K562 (cell line): ENCODE data around the gene TLCD1. TPM values are rescaled to one million over a fixed set of nuclear protein-coding genes. Genes with fewer than 3 reads are reported as not detected.
A peak's percentile ranks its signal among the peaks of the same experiment; 100 is the strongest.

ENCODE experiments used
- ATAC-seq: fragments of 200-7000 bp; cut with Tn5 transposase; 3 replicates; pipeline ENCODE4 v1.9.1; 2020; ENCODE audit warnings: moderate library complexity
- BruUV-seq: library from RNA; stranded (reverse); fragments of 400-500 nt; replicated peaks from 2 replicates; lab custom pipeline; 2021; lab: Mats Ljungman, UMichigan
- CTCF ChIA-PET: fragments of 300-600 bp; formaldehyde crosslinking; extraction: SDS; loops from one replicate; lab custom pipeline; 2021; ENCODE audit warnings: low intra/inter-chr PET ratio; lab: Yijun Ruan, JAX
- POLR2A ChIA-PET: fragments of 300-600, 350-650 bp; sonication (Branson Sonifier 250); formaldehyde crosslinking; extraction: SDS; loops from one replicate; lab custom pipeline; 2021; ENCODE audit warnings: antibody characterized with exemption, inconsistent platforms; lab: Yijun Ruan, JAX
- DNase-seq, 4 experiments: peaks; one replicate each; pipeline versions ENCODE4 v3.0.0 to v3.0.0-alpha.2; 2011 to 2018; ENCODE audit warnings: low spot score in 3 of 4, mixed read lengths in 3 of 4; ENCODE audit errors: extremely low read depth in 1 of 4
- FAIRE-seq: peaks from 2 replicates; lab custom pipeline; 2011; peaks lifted over from hg19 to GRCh38; lab: Jason Lieb, UNC
- H2AFZ ChIP-seq: 2 replicates; pipeline ENCODE4 v1.6.0; 2011; ENCODE audit warnings: low read depth, low read length, control low read depth, inconsistent platforms
- H3K27ac ChIP-seq: fragments of 200-600 bp; 3 replicates; pipeline ENCODE4 v1.8.0; 2011; ENCODE audit warnings: low read depth, mild to moderate bottlenecking, control low read depth, inconsistent platforms, low read length, moderate library complexity, mixed read lengths; ENCODE audit errors: extremely low read depth
- H3K27me3 ChIP-seq, 2 experiments: fragments of 300-600 bp in 1 of 2; 2 replicates in 1 of 2; 3 replicates in 1 of 2; pipeline versions ENCODE4 v1.6.0 to v1.8.0; 2011; ENCODE audit warnings: inconsistent platforms in 2 of 2, low read length in 2 of 2, mild to moderate bottlenecking in 1 of 2, mixed read lengths in 1 of 2, moderate library complexity in 1 of 2; ENCODE audit not compliant: control insufficient read depth in 2 of 2, insufficient read depth in 2 of 2
- H3K36me3 ChIP-seq: fragments of 300-600 bp; 3 replicates; pipeline ENCODE4 v1.8.0; 2011; ENCODE audit warnings: mild to moderate bottlenecking, low read length, inconsistent platforms; ENCODE audit not compliant: control insufficient read depth, insufficient read depth
- H3K4me1 ChIP-seq, 2 experiments: fragments of 200-600 bp in 1 of 2; replicated peaks in 1 of 2; 2 replicates in 1 of 2; 3 replicates in 1 of 2; pipeline versions ENCODE4 v1.5.1 to v1.8.0; 2011; ENCODE audit warnings: inconsistent platforms in 2 of 2, low read length in 2 of 2, mild to moderate bottlenecking in 1 of 2, mixed read lengths in 1 of 2, moderate library complexity in 1 of 2; ENCODE audit not compliant: control insufficient read depth in 2 of 2, insufficient read depth in 2 of 2
- H3K4me2 ChIP-seq: 2 replicates; pipeline ENCODE4 v1.6.1; 2011; ENCODE audit warnings: low read length, control low read depth, inconsistent platforms, mixed read lengths; ENCODE audit not compliant: insufficient read depth
- H3K4me3 ChIP-seq: fragments of 200-600 bp; sonication (generic), shearing (Covaris generic); 2 replicates; pipeline ENCODE4 v1.5.1; 2016; ENCODE audit warnings: control low read depth, inconsistent platforms
- H3K79me2 ChIP-seq: fragments of 200-600 bp; 3 replicates; pipeline ENCODE4 v1.8.0; 2011; ENCODE audit warnings: low read length, inconsistent platforms; ENCODE audit not compliant: control insufficient read depth, insufficient read depth
- H3K9ac ChIP-seq, 2 experiments: 2 replicates each; pipeline versions ENCODE4 v1.6.0 to v1.6.1; 2011; ENCODE audit warnings: low read depth in 2 of 2, low read length in 2 of 2, control low read depth in 1 of 2, inconsistent platforms in 1 of 2, mild to moderate bottlenecking in 1 of 2, mixed read lengths in 1 of 2; ENCODE audit not compliant: insufficient read depth in 1 of 2
- H3K9me1 ChIP-seq: one replicate; pipeline ENCODE4 v1.6.0; 2011; ENCODE audit warnings: inconsistent platforms, mild to moderate bottlenecking, low read length, moderate library complexity; ENCODE audit not compliant: control insufficient read depth, insufficient read depth
- H3K9me3 ChIP-seq: replicated peaks from 2 replicates; pipeline ENCODE4 v1.5.1; 2011; ENCODE audit warnings: low read depth, low read length, inconsistent platforms; ENCODE audit not compliant: control insufficient read depth, insufficient read depth
- H4K20me1 ChIP-seq: replicated peaks from 2 replicates; pipeline ENCODE4 v1.6.1; 2011; ENCODE audit warnings: low read length, inconsistent platforms, mixed read lengths; ENCODE audit not compliant: control insufficient read depth, insufficient read depth
- ADNP ChIP-seq: fragments of 200-800 bp; sonication (Bioruptor generic); IDR thresholded peaks from 2 replicates; pipeline ENCODE4 v1.6.1; 2016; ENCODE audit warnings: missing genetic modification characterization, missing compliant biosample characterization
- BACH1 ChIP-seq: fragments of 200-800 bp; sonication (Bioruptor generic); IDR thresholded peaks from 2 replicates; pipeline ENCODE4 v1.6.1; 2016; ENCODE audit warnings: missing genetic modification characterization, missing compliant biosample characterization
- CBX1 ChIP-seq: sonication (generic); IDR thresholded peaks from 2 replicates; pipeline ENCODE4 v1.6.1; 2016; ENCODE audit warnings: antibody characterized with exemption, low read depth, mild to moderate bottlenecking
- CREBBP ChIP-seq: IDR thresholded peaks from one replicate; pipeline ENCODE4 v1.6.1; 2012; ENCODE audit warnings: low read depth, mild to moderate bottlenecking, control low read depth, inconsistent platforms, low read length
- E2F8 ChIP-seq: fragments of 450-650 bp; IDR thresholded peaks from 2 replicates; pipeline ENCODE4 v1.7.1; 2018; ENCODE audit warnings: mild to moderate bottlenecking, low read depth; ENCODE audit not compliant: partially characterized antibody
- ELF4 ChIP-seq: fragments of 450-650 bp; formaldehyde crosslinking; IDR thresholded peaks from 2 replicates; pipeline ENCODE4 v1.4.0; 2022; ENCODE audit warnings: missing genetic modification characterization
- HDGF ChIP-seq: fragments of 450-650 bp; IDR thresholded peaks from 2 replicates; pipeline ENCODE4 v1.6.1; 2016
- KAT7 ChIP-seq: sonication (generic); formaldehyde crosslinking; IDR thresholded peaks from 2 replicates; pipeline ENCODE4 v1.8.0; 2022; ENCODE audit warnings: missing genetic modification reagents, mild to moderate bottlenecking, borderline replicate concordance
- KHSRP ChIP-seq: fragments of 450-650 bp; IDR thresholded peaks from 2 replicates; pipeline ENCODE4 v1.6.1; 2017
- PHF8 ChIP-seq: fragments of 200-600 bp; sonication (generic); IDR thresholded peaks from 2 replicates; pipeline ENCODE4 v1.6.1; 2012; ENCODE audit warnings: mixed run types, mild to moderate bottlenecking, inconsistent platforms, low read length, moderate library complexity, borderline replicate concordance
- PKNOX1 ChIP-seq: fragments of 450-650 bp; IDR thresholded peaks from 2 replicates; pipeline ENCODE4 v1.6.1; 2016
- RBBP5 ChIP-seq: fragments of 200-600 bp; sonication (generic); IDR thresholded peaks from 2 replicates; pipeline ENCODE4 v1.6.1; 2012; ENCODE audit warnings: borderline replicate concordance, mild to moderate bottlenecking, low read length, control low read depth, inconsistent platforms; ENCODE audit not compliant: insufficient read depth, poor library complexity, severe bottlenecking
- SMAD2 ChIP-seq: fragments of 150-350 bp; IDR thresholded peaks from 2 replicates; pipeline ENCODE4 v1.6.1; 2014; ENCODE audit warnings: low read depth, mild to moderate bottlenecking, low read length
- SOX6 ChIP-seq: fragments of 450-650 bp; IDR thresholded peaks from 2 replicates; pipeline ENCODE4 v1.6.1; 2014; ENCODE audit warnings: mild to moderate bottlenecking
- ZNF24 ChIP-seq: fragments of 450-650 bp; IDR thresholded peaks from 2 replicates; pipeline ENCODE4 v1.6.1; 2016
- ZNF639 ChIP-seq, 2 experiments: fragments of 200-800 bp in 1 of 2; sonication (Bioruptor generic) in 1 of 2; sonication (generic) in 1 of 2; formaldehyde crosslinking in 1 of 2; IDR thresholded peaks in 1 of 2; conservative IDR thresholded peaks in 1 of 2; 2 replicates each; pipeline versions ENCODE4 v1.5.0 to v1.6.1; 2016 to 2020; ENCODE audit warnings: missing compliant biosample characterization in 1 of 2, missing genetic modification characterization in 1 of 2, missing genetic modification reagents in 1 of 2
- WGBS: fragments of 100-300 bp; shearing (Covaris generic); methylation state at CpG from one replicate; pipeline ENCODE4 v1.1.6; 2016; ENCODE audit warnings: low coverage, mixed read lengths; ENCODE audit not compliant: insufficient coverage; ENCODE audit errors: missing lambda C conversion rate; 5-methylcytosine and 5-hydroxymethylcytosine counted together
- in situ Hi-C: fragments of 300-500 bp; cut with MboI; formaldehyde crosslinking; loops from 4 replicates; pipeline ENCODE4 v1.15.0; 2018; ENCODE audit warnings: inconsistent platforms, mixed read lengths
- intact Hi-C: fragments of 100-400 bp; cut with micrococcal nuclease; formaldehyde crosslinking; loops from 2 replicates; pipeline ENCODE4 v1.14.2; 2022
- polyA plus RNA-seq, 8 experiments: library from polyadenylated mRNA; depleted of rRNA in 4 of 8; stranded (reverse) in 5 of 8; unstranded in 3 of 8; fragments of >200 nt; fragmentation: Nextera tagmentation in 2 of 8; fragmentation: Illumina TruSeq in 1 of 8; extraction: Ambion mirVana in 2 of 8; extraction: Trizol in 1 of 8; gene quantifications; 2 replicates each; pipeline versions ENCODE4 v1.2.1 to v1.2.3, GENCODE V29; 2011 to 2014; ENCODE audit warnings: inconsistent platforms in 1 of 8, missing spikeins in 1 of 8
- total RNA-seq, 7 experiments: library from RNA; depleted of rRNA in 6 of 7; stranded (reverse); fragments of >200 nt in 6 of 7; fragmentation: Illumina TruSeq in 2 of 7; extraction: Trizol in 2 of 7; gene quantifications; 2 replicates each; pipeline versions ENCODE4 v1.2.1 to v1.2.3, GENCODE V29; 2011 to 2021; ENCODE audit warnings: low replicate concordance in 1 of 7

The TLCD1 gene
- total and polyA plus RNA-seq, 9 of the 15 experiments (the other 6 are each of a cell fraction or from before 2014, with no cell fraction given): 6.8 to 37.7 (median 21.7) TPM

- CTCF ChIA-PET: interaction anchor here (2.9 to 3.9 kb wide), 2 partner anchors 16 to 21 kb away, joined by 14 to 117 read pairs; no protein-coding TSS in a partner anchor
- no TSS peak for BruUV-seq
- no peaks in the 10 kb centered on the region for H3K27me3 ChIP-seq
- H4K20me1 ChIP-seq: peaks cover 17% of the 10 kb centered on the region
- H3K4me2 ChIP-seq: peak within 1 kb of the TSS; percentile 100
- H3K36me3 ChIP-seq: peaks cover 21% of the 10 kb centered on the region
- peak; percentile 59 for ATAC-seq
- H3K27ac ChIP-seq: peak within 1 kb of the TSS; percentile 97
- H3K9me1 ChIP-seq: no peaks in the 10 kb centered on the region
- H3K4me1 ChIP-seq: peaks cover 36 to 60% of the 10 kb centered on the region in 2 experiments
- in situ Hi-C loops (no loop called here), intact Hi-C loops (loop anchor here (5.0 to 10.0 kb wide), 5 partner anchors 84 to 386 kb away; partner anchors contain the start of gene SPAG5)
- no peaks in the 10 kb centered on the region for H3K9me3 ChIP-seq
- peaks cover 35% of the 10 kb centered on the region for H3K79me2 ChIP-seq
- FAIRE-seq: peak; percentile 92
- H2AFZ ChIP-seq: peak within 1 kb of the TSS; percentile 96
- POLR2A ChIA-PET: interaction anchor here (0.6 to 11.1 kb wide), 17 partner anchors 9 to 232 kb away, joined by 3 to 367 read pairs (median 3); partner anchors contain the start of genes BLTP2, ERAL1, FLOT2 and RPL23A
- DNase-seq: peak; percentile 98 to 99 (median 98)
- peak within 1 kb of the TSS; percentile 83 for H3K4me3 ChIP-seq
- WGBS: 2% methylated on average over 58 of the region's 64 CpGs
- H3K9ac ChIP-seq: peak within 1 kb of the TSS; percentile 94 to 95
- TF ChIP-seq BACH1 (tag) (no peak), SMAD2 (no peak), ADNP (tag) (no peak), PHF8 (peak; percentile 78; the same call in 1 of the 2 replicates), ZNF24 (peak; percentile 59; the same call in 1 of the 2 replicates), SOX6 (no peak; the same call in 1 of the 2 replicates), CBX1 (peak; percentile 41; the same call in 1 of the 2 replicates), ELF4 (CRISPR knock-in tag) (no peak), CREBBP (no peak), KAT7 (CRISPR knock-in tag) (0 out of 2 replicates have a peak, but pooled peaks have one; percentile 77), KHSRP (no peak), ZNF639 (CRISPR knock-in tag; conservative IDR thresholded peaks at IDR 0.05 in 1 of 2, IDR thresholded peaks at IDR 0.05 in 1 of 2) (peak in 1 of 2 experiments; percentile 53; a peak in 2 of 4 replicates), E2F8 (peak; percentile 32), RBBP5 (peak; percentile 93), HDGF (no peak), PKNOX1 (peak; percentile 88)
Observed at GRCh38 chr17:28728364-28729200, 2.5 kb upstream of the TLCD1 start, which contains the start of gene NEK8. Gene NEK8, plus strand, starts transcription at chr17:28728788. Its CDS starts 26 bp downstream, at chr17:28728814.
